PFSK-1 (cell line): Measurements from ENCODE around the gene YAF2.

ENCODE experiments used
- FOXP2 ChIP-seq: optimal IDR thresholded peaks from 2 replicates; pipeline ENCODE3; 2011; ENCODE audit warnings: borderline replicate concordance, control low read depth, inconsistent platforms; ENCODE audit not compliant: insufficient read depth; ENCODE audit errors: extremely low read length, extremely low read depth
- POLR2AphosphoS5 ChIP-seq: IDR thresholded peaks from 2 replicates; pipeline ENCODE4 v1.6.1; 2012; ENCODE audit warnings: low read depth, mild to moderate bottlenecking, control low read depth, low read length, moderate library complexity
- REST ChIP-seq, 2 experiments: IDR thresholded peaks; 2 replicates each; pipeline versions ENCODE4 v1.6.1 to v1.8.0; 2011 to 2012; ENCODE audit warnings: low read depth in 2 of 2, low read length in 2 of 2, control low read depth in 1 of 2, inconsistent platforms in 1 of 2, mild to moderate bottlenecking in 1 of 2, moderate library complexity in 1 of 2; ENCODE audit not compliant: insufficient read depth in 1 of 2
- SIN3A ChIP-seq: IDR thresholded peaks from 2 replicates; pipeline ENCODE4 v1.6.1; 2012; ENCODE audit warnings: mild to moderate bottlenecking, low read length, moderate library complexity, borderline replicate concordance; ENCODE audit not compliant: insufficient read depth
- TAF1 ChIP-seq: IDR thresholded peaks from 2 replicates; pipeline ENCODE4 v1.6.1; 2012; ENCODE audit warnings: low read length, control low read depth, borderline replicate concordance; ENCODE audit not compliant: insufficient read depth

- TF ChIP-seq SIN3A (no peak), TAF1 (no peak), POLR2AphosphoS5 (no peak), REST (IDR thresholded peaks at IDR 0.05; ENCODE audit: insufficient read depth in 1 of 2, low read depth in 2 of 2, low read length in 2 of 2) (no peak), FOXP2 (no peak)
Measured at GRCh38 chr12:42235426-42235825, 2.6 kb downstream of the YAF2 start.
